Gastroesophageal sphincter (tissue), 3 donors: Measurements from ENCODE around the gene SDE2.

Source experiments
- CTCF ChIP-seq, 4 experiments: fragments of 200-600 bp in 2 of 4; fragments of 450-650 bp in 2 of 4; sonication (generic) in 1 of 4; IDR thresholded peaks; one replicate each; pipeline ENCODE4 v1.5.1; 2017 to 2019; ENCODE audit warnings: antibody characterized with exemption in 4 of 4, mild to moderate bottlenecking in 2 of 4, moderate library complexity in 2 of 4
- POLR2A ChIP-seq, 2 donors: fragments of 450-650 bp; IDR thresholded peaks; one replicate each; pipeline ENCODE4 v1.6.1; 2017; ENCODE audit warnings: antibody characterized with exemption in 2 of 2, mild to moderate bottlenecking in 2 of 2, moderate library complexity in 1 of 2

- no peak for TF ChIP-seq CTCF (IDR thresholded peaks at IDR 0.05)
- no peak for TF ChIP-seq POLR2A (IDR thresholded peaks at IDR 0.05)
Measured at GRCh38 chr1:225941942-225942222, 57.3 kb downstream of the SDE2 start.
